Large intestine (tissue), 3 donors: ENCODE data around the gene AGR3. TPM values are rescaled to one million over a fixed set of nuclear protein-coding genes. Genes with fewer than 3 reads are reported as not detected.

ENCODE experiments used
- DNase-seq, 2 donors: peaks; one replicate each; pipeline versions ENCODE4 v3.0.0 to v3.0.0-alpha.2; 2013
- H3K27ac ChIP-seq: one replicate; pipeline ENCODE4 v1.5.1; 2013; ENCODE audit warnings: low read length
- H3K27me3 ChIP-seq: 2 replicates; pipeline ENCODE4 v1.6.1; 2013; ENCODE audit warnings: low read length; ENCODE audit not compliant: control insufficient read depth, insufficient read depth
- H3K36me3 ChIP-seq: 2 replicates; pipeline ENCODE4 v1.6.1; 2013; ENCODE audit warnings: low read length; ENCODE audit not compliant: control insufficient read depth, insufficient read depth
- H3K4me1 ChIP-seq: one replicate; pipeline ENCODE4 v1.6.1; 2013; ENCODE audit warnings: low read length; ENCODE audit not compliant: control insufficient read depth, insufficient read depth
- H3K4me3 ChIP-seq: one replicate; pipeline ENCODE4 v1.5.1; 2013; ENCODE audit warnings: low read length
- H3K9me3 ChIP-seq: one replicate; pipeline ENCODE4 v1.6.1; 2013; ENCODE audit warnings: mild to moderate bottlenecking, low read depth, low read length, moderate library complexity; ENCODE audit not compliant: control insufficient read depth
- WGBS: methylation state at CpG from one replicate; pipeline ENCODE4 v1.1.5; 2013; ENCODE audit warnings: low lambda C conversion rate; ENCODE audit not compliant: insufficient coverage; 5-methylcytosine and 5-hydroxymethylcytosine counted together
- polyA plus RNA-seq: library from polyadenylated mRNA; unstranded; fragments of 120-200 nt; gene quantifications from one replicate; pipeline ENCODE4 v1.2.1, GENCODE V29; 2013

Gene AGR3
- polyA plus RNA-seq, 1 donor: 213 TPM

DNA sequence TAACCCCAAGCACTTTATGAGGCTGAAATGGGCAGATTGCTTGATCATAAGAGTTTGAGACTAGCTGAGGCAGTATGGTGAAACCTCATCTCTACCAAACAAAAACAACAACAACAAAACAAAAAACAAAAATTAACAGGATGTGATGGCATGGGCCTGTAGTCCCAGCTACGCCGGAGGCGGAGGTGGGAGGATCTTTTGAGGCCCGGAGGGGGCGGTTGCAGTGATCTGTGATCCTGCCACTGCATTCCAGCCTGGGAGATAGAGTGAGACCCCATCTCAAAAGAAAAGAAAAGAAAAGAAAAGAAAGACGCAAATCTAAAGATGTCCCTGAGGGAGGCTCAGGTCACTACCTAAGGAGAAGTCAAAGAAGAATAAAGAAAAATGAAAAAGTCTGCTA is 41.7 kb downstream of the AGR3 start:
- no peaks in the 10 kb centered on the region for H3K4me1 ChIP-seq
- WGBS: 86% methylated on average over 2 of the region's 6 CpGs

DNA sequence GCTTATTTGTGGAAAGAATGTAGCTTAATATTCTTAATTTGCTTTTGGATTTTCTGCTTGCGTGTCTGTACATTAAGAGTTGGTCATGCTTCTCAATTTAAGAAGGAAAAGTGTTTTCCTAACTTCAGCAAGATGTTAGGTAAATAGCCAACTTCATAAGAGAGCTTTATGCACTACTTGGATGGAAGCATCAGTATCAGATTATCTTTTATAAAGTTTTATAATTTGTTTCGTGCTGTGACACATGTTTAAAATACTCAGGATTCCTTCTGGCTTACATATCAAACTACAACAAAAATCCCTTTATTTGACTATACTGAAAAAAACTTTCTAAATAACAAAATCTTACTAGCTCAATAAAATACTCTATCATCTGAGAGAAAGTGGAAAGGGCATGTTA is 42.1 kb downstream of the AGR3 start:
- no peaks in the 10 kb centered on the region for H3K4me1 ChIP-seq
- DNase-seq: no peak
- peaks cover 2% of the 10 kb centered on the region for H3K9me3 ChIP-seq
- no peak overlapping the region for H3K27ac ChIP-seq
- no peaks in the 10 kb centered on the region for H3K36me3 ChIP-seq
- 88% methylated on average over 1 of the region's 2 CpGs for WGBS
- no peak overlapping the region for H3K4me3 ChIP-seq
- H3K27me3 ChIP-seq: no peaks in the 10 kb centered on the region

More for the DNA sequence above, 41.7 kb downstream of the AGR3 start:
- H3K36me3 ChIP-seq: no peaks in the 10 kb centered on the region
- no peaks in the 10 kb centered on the region for H3K27me3 ChIP-seq
- peaks cover 2% of the 10 kb centered on the region for H3K9me3 ChIP-seq
- H3K27ac ChIP-seq: no peak overlapping the region
- H3K4me3 ChIP-seq: no peak overlapping the region
- no peak for DNase-seq

DNA sequence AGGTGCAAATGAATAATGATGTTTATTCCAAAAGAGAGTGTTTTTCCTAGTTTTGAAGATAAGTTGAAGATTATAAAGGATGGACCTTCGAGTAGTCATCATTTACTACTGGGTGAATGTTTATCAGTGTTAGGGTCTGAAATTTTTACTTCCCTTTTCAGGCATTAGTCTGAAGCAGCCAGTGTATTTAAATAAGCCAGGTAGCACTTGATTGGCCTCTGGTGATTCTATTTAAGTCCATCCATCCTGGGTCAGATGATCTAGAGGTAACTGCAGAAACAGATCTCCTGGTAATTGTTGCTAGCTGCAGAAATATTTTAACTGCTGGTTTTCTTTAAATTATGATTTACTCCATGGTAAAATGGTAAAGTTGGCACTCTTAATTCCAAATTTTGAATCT is 42.9 kb downstream of the AGR3 start:
- WGBS: no CpG with 5 or more reads among the region's 1 CpG
- no peaks in the 10 kb centered on the region for H3K36me3 ChIP-seq
- H3K27ac ChIP-seq: no peak overlapping the region
- no peak for DNase-seq
- H3K4me1 ChIP-seq: no peaks in the 10 kb centered on the region
- peaks cover 2% of the 10 kb centered on the region for H3K9me3 ChIP-seq
- no peaks in the 10 kb centered on the region for H3K27me3 ChIP-seq
- H3K4me3 ChIP-seq: no peak overlapping the region

DNA sequence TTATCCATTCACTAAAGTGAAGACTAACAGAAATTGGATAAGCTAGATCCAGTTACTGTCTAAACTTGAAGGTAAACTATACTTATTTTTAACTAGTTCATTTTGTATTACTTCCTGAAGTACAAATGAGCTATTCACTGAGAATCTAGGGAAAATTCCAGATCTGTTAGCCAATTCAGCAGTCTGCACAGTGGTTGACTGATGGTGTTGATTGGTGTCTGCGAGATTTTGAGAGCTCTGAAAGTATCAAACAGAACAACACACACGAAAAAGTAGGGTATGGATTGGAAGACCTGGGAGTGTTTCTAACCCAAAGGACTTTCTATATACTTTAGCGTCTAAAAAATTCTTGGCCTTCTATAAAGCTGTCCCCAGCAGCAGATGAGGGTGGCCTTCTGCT is 43.4 kb downstream of the AGR3 start:
- H3K27me3 ChIP-seq: no peaks in the 10 kb centered on the region
- H3K9me3 ChIP-seq: peaks cover 2% of the 10 kb centered on the region
- H3K4me1 ChIP-seq: no peaks in the 10 kb centered on the region
- no peaks in the 10 kb centered on the region for H3K36me3 ChIP-seq
- no peak for DNase-seq
- 72% methylated on average over 2 of the region's 3 CpGs for WGBS
- no peak overlapping the region for H3K4me3 ChIP-seq
- no peak overlapping the region for H3K27ac ChIP-seq

DNA sequence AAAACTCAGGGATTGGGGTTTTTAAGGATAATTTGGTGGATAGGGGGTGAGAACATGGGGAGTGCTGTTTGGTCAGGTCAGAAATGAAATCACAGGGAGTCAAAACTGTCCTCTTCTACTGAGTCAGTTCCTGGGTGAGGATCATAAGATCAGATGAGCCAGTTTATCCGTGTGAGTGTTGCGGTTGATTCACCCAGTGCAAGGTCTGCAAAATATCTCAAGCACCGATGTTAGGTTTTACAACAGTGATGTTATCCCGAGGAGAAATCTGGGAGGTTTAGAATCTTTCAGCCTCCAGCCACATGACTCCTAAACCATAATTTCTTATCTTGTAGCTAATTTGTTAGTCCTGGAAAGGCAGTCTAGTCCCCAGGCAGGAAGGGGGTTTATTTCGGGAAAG is 45.3 kb downstream of the AGR3 start:
- no peak overlapping the region for H3K27ac ChIP-seq
- H3K27me3 ChIP-seq: no peaks in the 10 kb centered on the region
- peaks cover 2% of the 10 kb centered on the region for H3K9me3 ChIP-seq
- no peak for DNase-seq
- H3K36me3 ChIP-seq: no peaks in the 10 kb centered on the region
- no peaks in the 10 kb centered on the region for H3K4me1 ChIP-seq
- H3K4me3 ChIP-seq: no peak overlapping the region
- no CpG with 5 or more reads among the region's 5 CpGs for WGBS

DNA sequence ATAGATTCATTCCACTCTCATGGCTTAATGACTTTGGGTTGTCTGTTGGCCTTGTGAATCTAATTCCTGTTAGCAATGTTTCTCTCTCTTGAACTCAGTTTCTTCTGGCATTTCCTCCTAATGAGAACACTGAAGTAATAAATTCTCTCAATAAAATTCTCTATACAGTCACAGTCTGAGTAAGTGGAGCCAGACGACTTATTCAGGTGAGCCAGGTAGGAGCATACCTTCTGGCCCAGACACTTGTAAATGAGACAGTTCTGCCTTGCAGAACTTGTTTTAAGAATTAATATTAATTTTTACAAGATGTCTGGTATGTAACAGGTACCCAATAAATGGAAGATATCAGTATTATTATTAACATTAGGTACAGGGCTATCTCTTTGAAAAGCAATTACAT is 48.4 kb downstream of the AGR3 start:
- Histone ChIP-seq H3K27ac (no peak overlapping the region), H3K27me3 (no peaks in the 10 kb centered on the region), H3K9me3 (peaks cover 6% of the 10 kb centered on the region), H3K4me3 (no peak overlapping the region), H3K4me1 (no peaks in the 10 kb centered on the region), H3K36me3 (no peaks in the 10 kb centered on the region)
- DNase-seq: no peak
- WGBS: no CpG with 5 or more reads among the region's 1 CpG

DNA sequence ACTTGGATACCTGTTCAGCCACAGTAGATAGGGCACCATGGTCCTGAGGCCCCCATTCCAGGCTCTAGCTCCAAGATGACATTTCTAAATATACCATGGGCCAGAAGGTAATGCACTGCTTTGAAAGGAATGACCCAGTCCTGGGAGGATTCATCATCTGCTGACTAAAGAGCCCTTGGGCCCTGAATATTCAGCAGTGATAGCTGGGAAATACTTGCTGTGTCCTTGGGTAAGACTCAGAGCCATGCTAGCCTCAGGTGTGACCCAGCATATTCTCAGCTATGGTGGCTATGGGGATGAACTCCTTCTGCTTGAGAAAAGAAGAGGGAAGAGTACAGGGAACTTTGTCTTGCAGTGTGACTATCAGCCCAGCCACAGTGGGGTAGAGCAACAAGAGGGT is 55.7 kb downstream of the AGR3 start:
- Histone ChIP-seq H3K36me3 (no peaks in the 10 kb centered on the region), H3K4me3 (no peak overlapping the region), H3K27ac (no peak overlapping the region), H3K27me3 (no peaks in the 10 kb centered on the region), H3K4me1 (peaks cover 13% of the 10 kb centered on the region), H3K9me3 (peaks cover 3% of the 10 kb centered on the region)
- DNase-seq: no peak

DNA sequence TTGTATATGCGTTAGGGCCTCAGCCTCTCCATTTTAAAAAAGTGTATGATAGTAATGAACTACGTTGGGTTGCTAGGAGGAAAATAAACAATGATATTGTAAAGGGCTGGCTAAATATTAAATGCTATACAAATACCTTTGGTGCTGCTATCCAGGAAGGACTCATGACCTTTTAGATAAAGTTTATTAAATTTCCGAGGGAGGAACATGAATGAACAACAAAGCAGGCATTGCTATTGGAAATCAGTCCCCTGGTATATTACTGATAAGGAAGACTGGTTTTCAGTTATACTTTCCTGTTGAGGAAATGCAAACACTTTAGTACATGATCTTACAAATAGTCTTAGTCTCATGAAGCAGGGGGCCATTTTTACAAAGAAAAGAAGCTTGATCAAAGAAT is 59.8 kb downstream of the AGR3 start:
- H3K27ac ChIP-seq: peak overlapping the region; percentile 66
- no peak overlapping the region for H3K4me3 ChIP-seq
- peak; percentile 72 to 93 for DNase-seq
- H3K36me3 ChIP-seq: no peaks in the 10 kb centered on the region
- 33% methylated on average over 1 of the region's 3 CpGs for WGBS
- no peaks in the 10 kb centered on the region for H3K9me3 ChIP-seq
- no peaks in the 10 kb centered on the region for H3K27me3 ChIP-seq
- peaks cover 18% of the 10 kb centered on the region for H3K4me1 ChIP-seq

DNA sequence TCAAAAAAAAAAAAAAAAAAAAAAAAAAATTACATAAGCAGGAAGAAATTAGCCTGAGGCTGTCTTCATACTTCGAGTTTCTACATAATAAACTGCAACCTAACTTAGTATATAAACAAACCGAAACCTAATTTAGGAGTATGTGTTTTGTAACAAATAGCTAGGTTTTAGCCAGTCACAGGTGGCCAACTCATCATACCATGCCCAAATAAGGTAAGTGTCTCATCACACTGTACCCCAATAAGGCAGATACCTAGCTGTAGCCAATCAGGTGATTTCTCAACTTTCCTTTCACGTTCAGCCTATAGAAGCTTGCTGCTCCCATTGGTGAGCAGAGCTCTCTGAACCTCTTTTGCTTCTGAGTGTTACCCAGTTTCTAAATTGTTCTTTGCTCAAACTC is 63.1 kb downstream of the AGR3 start:
- DNase-seq: no peak
- no peaks in the 10 kb centered on the region for H3K27me3 ChIP-seq
- peaks cover 21% of the 10 kb centered on the region for H3K4me1 ChIP-seq
- no peaks in the 10 kb centered on the region for H3K36me3 ChIP-seq
- no peak overlapping the region for H3K4me3 ChIP-seq
- no peaks in the 10 kb centered on the region for H3K9me3 ChIP-seq
- no CpG with 5 or more reads among the region's 3 CpGs for WGBS
- no peak overlapping the region for H3K27ac ChIP-seq

DNA sequence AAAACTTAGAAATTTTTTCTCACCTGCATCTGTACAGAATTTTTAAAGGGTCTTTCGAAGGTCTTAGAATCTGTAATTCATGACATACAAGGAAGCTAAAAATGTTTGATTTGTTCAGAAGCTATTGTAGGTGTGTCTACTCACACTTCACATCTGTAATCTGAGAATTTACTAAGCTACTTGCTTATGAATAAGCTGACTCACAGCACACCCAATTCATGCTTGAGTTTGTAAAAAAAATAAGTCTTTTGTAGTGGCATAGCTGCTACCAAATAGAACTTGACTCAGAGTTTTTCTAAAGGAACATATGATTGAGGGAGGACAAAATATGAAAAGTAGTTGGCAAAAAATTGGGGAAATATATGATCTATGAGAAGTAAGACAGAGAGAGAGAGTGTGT is 64.2 kb downstream of the AGR3 start:
- Histone ChIP-seq H3K4me3 (no peak overlapping the region), H3K9me3 (no peaks in the 10 kb centered on the region), H3K36me3 (no peaks in the 10 kb centered on the region), H3K27ac (no peak overlapping the region), H3K27me3 (no peaks in the 10 kb centered on the region), H3K4me1 (peaks cover 24% of the 10 kb centered on the region)
- WGBS: no CpG with 5 or more reads among the region's 1 CpG
- DNase-seq: no peak

DNA sequence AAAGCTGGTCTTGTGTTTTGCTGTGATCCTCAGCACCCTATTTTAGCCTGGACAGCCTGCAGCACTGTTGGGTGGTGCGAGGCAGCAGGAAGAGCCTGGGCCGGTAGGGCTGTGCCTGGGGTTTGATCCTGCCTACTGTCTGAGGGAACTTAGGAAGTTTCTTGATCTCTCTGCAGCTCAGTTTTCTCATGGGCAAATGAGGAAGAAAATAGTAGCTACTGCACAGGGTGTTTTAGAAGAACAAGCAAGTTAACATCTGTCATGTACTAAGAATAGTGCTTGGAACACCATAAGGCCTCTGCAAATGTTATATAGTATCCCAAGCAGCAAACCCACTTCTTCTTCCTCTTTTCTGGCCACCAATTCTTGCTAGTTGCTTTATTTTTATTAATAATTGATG is 65.0 kb downstream of the AGR3 start:
- no CpG with 5 or more reads among the region's 2 CpGs for WGBS
- Histone ChIP-seq H3K27ac (peak overlapping the region; percentile 8), H3K4me1 (peaks cover 25% of the 10 kb centered on the region), H3K9me3 (no peaks in the 10 kb centered on the region), H3K27me3 (no peaks in the 10 kb centered on the region), H3K36me3 (no peaks in the 10 kb centered on the region), H3K4me3 (no peak overlapping the region)
- DNase-seq: no peak
